HG02870 (cell line): ENCODE measurements around the gene ACSL5.
A peak's percentile ranks its signal among the peaks of the same experiment; 100 is the strongest.
"Not testable (repeated sequence)": the region's sequence is repeated elsewhere in the genome, so short reads cannot be mapped to it uniquely, and the experiment has no call there.

Source experiments
- ATAC-seq: cut with Tn5 transposase; IDR thresholded peaks from one replicate; pipeline ENCODE4 v1.9.1; 2021; ENCODE audit warnings: mild to moderate bottlenecking, moderate library complexity; ENCODE audit not compliant: unreplicated experiment

Gene ACSL5

GRCh38 chr10:112374724-112375541 is 1.0 kb downstream of the ACSL5 start:
- peak; percentile 37 for ATAC-seq

- peak; percentile 82 for ATAC-seq
These were observed 1.9 kb downstream of the ACSL5 start for GRCh38 chr10:112375721-112376395.

- peak; percentile 23 for ATAC-seq
These were observed 2.5 kb downstream of the ACSL5 start for GRCh38 chr10:112376396-112376790.

- ATAC-seq = not testable (repeated sequence)
These were observed 3.2 kb downstream of the ACSL5 start for GRCh38 chr10:112377116-112377515.

GRCh38 chr10:112379635-112380296 is 5.8 kb downstream of the ACSL5 start:
- no peak for ATAC-seq

- ATAC-seq = no peak
These were observed 8.8 kb downstream of the ACSL5 start for GRCh38 chr10:112382515-112383235.

GRCh38 chr10:112383325-112383724 is 9.4 kb downstream of the ACSL5 start:
- ATAC-seq = no peak

GRCh38 chr10:112384141-112384540 is 10.2 kb downstream of the ACSL5 start:
- ATAC-seq = no peak

- ATAC-seq = no peak
These were observed 11.3 kb downstream of the ACSL5 start for GRCh38 chr10:112385201-112385600.

- ATAC-seq = not testable (repeated sequence)
These were observed 14.1 kb downstream of the ACSL5 start for GRCh38 chr10:112388056-112388455.

- ATAC-seq = no peak
These were observed 14.6 kb downstream of the ACSL5 start for GRCh38 chr10:112388548-112388947.

- ATAC-seq = peak; percentile 69
These were observed 15.4 kb downstream of the ACSL5 start for GRCh38 chr10:112389271-112389822.

GRCh38 chr10:112390125-112390703 is 16.3 kb downstream of the ACSL5 start:
- ATAC-seq = no peak

GRCh38 chr10:112393341-112393740 is 19.4 kb downstream of the ACSL5 start:
- no peak for ATAC-seq

GRCh38 chr10:112393827-112394226 is 19.9 kb downstream of the ACSL5 start:
- no peak for ATAC-seq

GRCh38 chr10:112394475-112394875 is 20.6 kb downstream of the ACSL5 start:
- no peak for ATAC-seq

GRCh38 chr10:112395809-112396530 is 22.1 kb downstream of the ACSL5 start:
- ATAC-seq = no peak

GRCh38 chr10:112397592-112397991 is 23.7 kb downstream of the ACSL5 start:
- ATAC-seq = no peak

- no peak for ATAC-seq
These were observed 29.0 kb downstream of the ACSL5 start for GRCh38 chr10:112402917-112403316.

GRCh38 chr10:112404617-112405016 is 30.7 kb downstream of the ACSL5 start:
- no peak for ATAC-seq
